Lower lobe of right lung (tissue), 2 donors: ENCODE measurements around the gene OXSR1. TPM values are rescaled to one million over a fixed set of nuclear protein-coding genes. Genes with fewer than 3 reads are reported as not detected.
"Not testable (repeated sequence)": the region's sequence is repeated elsewhere in the genome, so short reads cannot be mapped to it uniquely, and the experiment has no call there.

ENCODE experiments used
- ATAC-seq, 2 donors: fragments of 200-7000 bp; cut with Tn5 transposase; one replicate each; pipeline ENCODE4 v1.9.1; 2020 to 2022; ENCODE audit warnings: mild to moderate bottlenecking in 2 of 2, moderate library complexity in 2 of 2
- DNase-seq: peaks from one replicate; pipeline ENCODE4 v3.0.0-alpha.2; 2020
- H3K27ac ChIP-seq: fragments of 200-600 bp; one replicate; pipeline ENCODE4 v1.8.0; 2022
- H3K27me3 ChIP-seq: fragments of 200-600 bp; one replicate; pipeline ENCODE4 v1.8.0; 2022; ENCODE audit warnings: low read depth
- H3K36me3 ChIP-seq: fragments of 200-600 bp; one replicate; pipeline ENCODE4 v1.8.0; 2022; ENCODE audit warnings: mild to moderate bottlenecking
- H3K4me1 ChIP-seq: fragments of 200-600 bp; one replicate; pipeline ENCODE4 v1.8.0; 2022
- H3K4me3 ChIP-seq: fragments of 200-600 bp; one replicate; pipeline ENCODE4 v1.8.0; 2022; ENCODE audit warnings: mild to moderate bottlenecking
- H3K9me3 ChIP-seq: fragments of 200-600 bp; one replicate; pipeline ENCODE4 v1.8.0; 2022
- CTCF ChIP-seq: fragments of 200-600 bp; IDR thresholded peaks from one replicate; pipeline ENCODE4 v1.8.0; 2022; ENCODE audit warnings: antibody characterized with exemption, mild to moderate bottlenecking
- intact Hi-C: fragments of 100-400 bp; cut with DNase I; formaldehyde crosslinking; loops from one replicate; pipeline ENCODE4 v1.11.0; 2022
- total RNA-seq: library from RNA; stranded (reverse); fragmentation: NEBNext Ultra II Directional; extraction: Animal tissue kit (Norgen Biotek cat#: 25700); gene quantifications from one replicate; pipeline ENCODE4 v1.2.1, GENCODE V29; 2021
- donor health status: DM: no; HTN: yes; CAD: no; lungs with severe emphysema.

Gene OXSR1
- total RNA-seq, 1 donor from 2014 or later, result 29.2 TPM

- intact Hi-C loops, result no loop called here
- Histone ChIP-seq H3K27me3 (no peaks in the 10 kb centered on the region), H3K4me3 (no peak overlapping the region), H3K4me1 (no peaks in the 10 kb centered on the region), H3K27ac (no peak overlapping the region), H3K36me3 (peaks cover 63% of the 10 kb centered on the region), H3K9me3 (peaks cover 21% of the 10 kb centered on the region)
- ATAC-seq (no peak), DNase-seq (no peak)
- TF ChIP-seq CTCF, result no peak
Observed at GRCh38 chr3:38235466-38235865, 70.1 kb downstream of the OXSR1 start.

GRCh38 chr3:38238416-38239008 lies 73.2 kb downstream of the OXSR1 start:
- no peaks in the 10 kb centered on the region for H3K27me3 ChIP-seq
- DNase-seq (no peak), ATAC-seq (no peak)
- no peak for TF ChIP-seq CTCF
- intact Hi-C loops, result no loop called here
- no peaks in the 10 kb centered on the region for H3K4me1 ChIP-seq
- H3K9me3 ChIP-seq, result peaks cover 21% of the 10 kb centered on the region
- peaks cover 60% of the 10 kb centered on the region for H3K36me3 ChIP-seq
- no peak overlapping the region for H3K27ac ChIP-seq
- H3K4me3 ChIP-seq, result no peak overlapping the region

GRCh38 chr3:38242812-38243211 lies 77.5 kb downstream of the OXSR1 start:
- ATAC-seq, H3K4me1 ChIP-seq, DNase-seq, intact Hi-C loops, H3K4me3 ChIP-seq, H3K27ac ChIP-seq, H3K27me3 ChIP-seq: not testable (repeated sequence)
- H3K36me3 ChIP-seq, result peaks cover 53% of the 10 kb centered on the region
- H3K9me3 ChIP-seq, result peaks cover 13% of the 10 kb centered on the region

DNA sequence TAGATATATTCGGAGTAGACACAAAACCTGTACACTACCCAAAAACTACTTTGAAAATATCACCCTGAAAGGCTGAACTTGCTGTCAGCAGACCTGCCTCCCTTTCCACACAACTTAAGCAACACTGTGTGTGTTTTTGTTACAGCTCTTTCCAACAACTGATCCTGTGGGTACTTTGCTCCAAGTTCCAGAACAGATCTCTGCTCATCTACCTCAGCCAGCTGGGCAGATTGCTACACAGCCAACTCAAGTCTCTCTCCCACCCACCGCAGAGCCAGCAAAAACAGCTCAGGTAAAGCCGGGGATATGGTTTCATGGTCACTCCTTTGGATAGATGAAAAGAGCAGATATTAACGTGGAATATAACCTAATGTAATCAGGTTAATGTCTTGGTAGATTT lies 80.6 kb downstream of the OXSR1 start:
- Histone ChIP-seq H3K9me3 (no peaks in the 10 kb centered on the region), H3K4me3 (no peak overlapping the region), H3K36me3 (peaks cover 60% of the 10 kb centered on the region), H3K27ac (no peak overlapping the region), H3K27me3 (no peaks in the 10 kb centered on the region), H3K4me1 (no peaks in the 10 kb centered on the region)
- intact Hi-C loops, result no loop called here
- TF ChIP-seq CTCF, result no peak
- DNase-seq, result no peak
- no peak for ATAC-seq

GRCh38 chr3:38247366-38248035 lies 82.2 kb downstream of the OXSR1 start:
- intact Hi-C loops, result no loop called here
- no peak for DNase-seq

More at GRCh38 chr3:38247366-38248035, 82.2 kb downstream of the OXSR1 start:
- no peak overlapping the region for H3K27ac ChIP-seq
- H3K4me3 ChIP-seq, result no peak overlapping the region
- no peaks in the 10 kb centered on the region for H3K4me1 ChIP-seq
- H3K27me3 ChIP-seq, result no peaks in the 10 kb centered on the region
- ATAC-seq, result peak; percentile 51 to 77
- H3K9me3 ChIP-seq, result no peaks in the 10 kb centered on the region
- no peak for TF ChIP-seq CTCF
- H3K36me3 ChIP-seq, result peaks cover 71% of the 10 kb centered on the region
